BJ (cell line): ENCODE results near the gene SLC66A1. TPM values are rescaled to one million over a fixed set of nuclear protein-coding genes. Genes with fewer than 3 reads are reported as not detected.

Experiments
- CTCF ChIA-PET: fragments of 350-600 bp; formaldehyde crosslinking; extraction: SDS; loops from one replicate; lab custom pipeline; 2021; ENCODE audit warnings: antibody characterized with exemption, inconsistent platforms; lab: Yijun Ruan, JAX
- POLR2A ChIA-PET: fragments of 300-600 bp; sonication (Branson Sonifier 250); formaldehyde crosslinking; extraction: SDS; loops from one replicate; lab custom pipeline; 2021; ENCODE audit warnings: antibody characterized with exemption; lab: Charles Lee
- DNase-seq: peaks from one replicate; pipeline ENCODE4 v3.0.0-alpha.2; 2011; ENCODE audit warnings: low read depth
- H3K27me3 ChIP-seq: 2 replicates; pipeline ENCODE4 v1.6.0; 2011; ENCODE audit warnings: low read length; ENCODE audit not compliant: control insufficient read depth, insufficient read depth
- H3K36me3 ChIP-seq: 2 replicates; pipeline ENCODE4 v1.5.1; 2011; ENCODE audit warnings: low read length; ENCODE audit not compliant: control insufficient read depth, insufficient read depth
- H3K4me3 ChIP-seq: 2 replicates; pipeline ENCODE4 v1.5.1; 2011; ENCODE audit warnings: low read depth, mild to moderate bottlenecking, control low read depth, low read length
- CTCF ChIP-seq: IDR thresholded peaks from 2 replicates; pipeline ENCODE4 v1.5.1; 2011; ENCODE audit warnings: low read depth, mild to moderate bottlenecking, control low read depth, inconsistent platforms, low read length, moderate library complexity; ENCODE audit not compliant: insufficient read depth
- polyA plus RNA-seq: library from polyadenylated mRNA; depleted of rRNA; stranded (reverse); fragments of >200 nt; gene quantifications from 2 replicates; pipeline ENCODE4 v1.2.3, GENCODE V29; 2011

SLC66A1 gene
- polyA plus RNA-seq, 1 experiment, result 17.7 TPM

GRCh38 chr1:19325958-19326747, 14.0 kb downstream of the SLC66A1 start:
- Histone ChIP-seq H3K27me3 (no peaks in the 10 kb centered on the region), H3K4me3 (no peak overlapping the region), H3K36me3 (peaks cover 32% of the 10 kb centered on the region)
- no peak for TF ChIP-seq CTCF
- CTCF ChIA-PET, result no interaction called here
- POLR2A ChIA-PET, result no interaction called here
- no peak for DNase-seq

GRCh38 chr1:19326748-19327065, 14.6 kb downstream of the SLC66A1 start:
- CTCF ChIA-PET, result interaction anchor here (0.7 kb wide), 1 partner anchor 18 kb away, joined by 3 read pairs; no protein-coding TSS in a partner anchor
- peaks cover 32% of the 10 kb centered on the region for H3K36me3 ChIP-seq

DNA sequence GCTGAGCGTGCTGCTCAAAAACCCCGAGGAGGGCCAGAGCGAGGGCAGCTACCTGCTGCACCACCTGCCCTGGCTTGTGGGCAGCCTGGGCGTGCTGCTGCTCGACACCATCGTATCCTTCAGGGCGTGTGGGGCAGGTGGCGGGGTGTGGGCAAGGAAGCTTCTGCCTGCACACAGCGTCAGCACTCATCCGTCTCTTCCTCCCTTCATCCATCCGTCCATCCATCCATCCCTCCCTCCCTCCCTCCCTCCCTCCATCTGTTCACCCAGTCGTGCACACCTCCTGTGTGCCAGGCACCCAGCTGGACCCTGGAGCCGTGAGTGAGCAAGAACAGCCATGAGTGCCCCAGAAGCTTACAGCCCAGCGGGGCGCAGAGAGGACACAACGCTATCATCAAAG, 15.2 kb downstream of the SLC66A1 start:
- ChIA-PET CTCF (interaction anchor here (0.7 to 1.6 kb wide), 2 partner anchors 15 to 17 kb away, joined by 3 to 4 read pairs; no protein-coding TSS in a partner anchor), POLR2A (no interaction called here)
- no peak for DNase-seq
- H3K4me3 ChIP-seq, result no peak overlapping the region
- H3K36me3 ChIP-seq, result peaks cover 32% of the 10 kb centered on the region
- H3K27me3 ChIP-seq, result no peaks in the 10 kb centered on the region
- no peak for TF ChIP-seq CTCF

More at GRCh38 chr1:19326748-19327065, 14.6 kb downstream of the SLC66A1 start:
- H3K27me3 ChIP-seq, result no peaks in the 10 kb centered on the region
- no peak for DNase-seq
- TF ChIP-seq CTCF, result no peak
- POLR2A ChIA-PET, result no interaction called here
- no peak overlapping the region for H3K4me3 ChIP-seq

DNA sequence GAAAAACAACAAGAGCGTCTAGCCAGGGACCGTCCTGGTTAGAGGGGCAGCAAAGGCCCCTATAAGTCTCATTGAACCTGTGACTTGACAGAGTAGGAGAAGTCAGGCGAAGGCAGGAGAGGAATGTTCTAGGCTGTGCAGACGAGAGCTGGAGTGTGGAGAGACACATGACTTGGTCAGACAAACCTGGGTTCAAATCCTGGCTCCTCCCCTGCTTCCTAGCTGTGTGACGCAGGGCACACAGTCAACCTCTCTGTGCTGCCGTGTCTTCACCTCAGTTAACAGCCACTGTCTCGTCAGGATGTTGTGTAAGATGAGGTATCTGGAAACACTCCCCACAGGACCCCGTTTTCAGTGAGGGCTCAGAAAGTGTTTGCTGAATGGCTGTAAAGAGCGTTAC, 15.6 kb downstream of the SLC66A1 start:
- POLR2A ChIA-PET, result no interaction called here
- CTCF ChIA-PET, result interaction anchor here (0.6 to 1.6 kb wide), 3 partner anchors 15 to 334 kb away, joined by 3 to 4 read pairs (median 3); no protein-coding TSS in a partner anchor
- DNase-seq, result no peak
- TF ChIP-seq CTCF, result no peak
- Histone ChIP-seq H3K36me3 (peaks cover 31% of the 10 kb centered on the region), H3K27me3 (no peaks in the 10 kb centered on the region), H3K4me3 (no peak overlapping the region)

DNA sequence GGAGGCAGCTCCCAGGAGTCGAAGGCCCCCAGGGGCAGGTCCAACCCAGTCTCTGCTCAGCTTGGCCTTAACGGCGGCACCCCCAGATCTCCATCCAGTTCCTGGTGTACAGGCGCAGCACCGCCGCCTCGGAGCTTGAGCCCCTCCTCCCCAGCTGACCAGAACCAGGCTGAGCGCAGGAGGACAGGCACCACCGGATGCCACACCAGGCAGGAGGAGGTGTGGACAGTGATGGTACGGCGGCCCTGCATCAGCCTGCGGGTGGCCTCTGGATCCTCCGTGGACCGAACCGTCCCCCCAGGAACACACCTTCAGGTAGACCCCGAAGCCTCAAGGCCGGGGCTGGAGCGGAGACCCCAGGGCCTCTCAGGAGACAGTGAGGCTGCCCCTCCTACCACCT, 16.4 kb downstream of the SLC66A1 start:
- CTCF ChIA-PET, result interaction anchor here (0.9 to 1.6 kb wide), 2 partner anchors 14 to 333 kb away, joined by 3 to 4 read pairs; no protein-coding TSS in a partner anchor
- POLR2A ChIA-PET, result no interaction called here

More for the DNA sequence above, 16.4 kb downstream of the SLC66A1 start:
- no peaks in the 10 kb centered on the region for H3K27me3 ChIP-seq
- DNase-seq, result no peak
- H3K4me3 ChIP-seq, result no peak overlapping the region
- no peak for TF ChIP-seq CTCF
- peaks cover 31% of the 10 kb centered on the region for H3K36me3 ChIP-seq
